Stimulated activated naive B cell treated with anti-CD40 and anti-IgM and Interleukin-4, amounts not matched to agents 10 μg/mL and 1 μg/mL and 100 μg/mL, for 72 hours (primary cell): ENCODE measurements around the gene PSIP1.

Source experiments
- ATAC-seq, 2 donors: fragments of 150-1000 bp; cut with Tn5 transposase; replicated peaks; 2 replicates each; pipeline ENCODE4 v1.10.0; 2021; ENCODE audit warnings: moderate library complexity in 1 of 2
- DNase-seq: peaks from one replicate; pipeline ENCODE4 v3.0.0; 2021
- H3K27ac Mint-ChIP-seq: one replicate; pipeline ENCODE4 v1.8.0; 2022; ENCODE audit warnings: mild to moderate bottlenecking, mixed read lengths
- H3K27me3 Mint-ChIP-seq, 2 donors: one replicate each; pipeline ENCODE4 v1.8.0; 2022; ENCODE audit warnings: mixed read lengths in 2 of 2
- H3K36me3 Mint-ChIP-seq, 2 donors: one replicate each; pipeline ENCODE4 v1.8.0; 2022; ENCODE audit warnings: mixed read lengths in 2 of 2, mild to moderate bottlenecking in 1 of 2
- H3K4me1 Mint-ChIP-seq, 2 donors: one replicate each; pipeline ENCODE4 v1.8.0; 2022; ENCODE audit warnings: mixed read lengths in 2 of 2, mild to moderate bottlenecking in 1 of 2
- H3K4me3 Mint-ChIP-seq, 2 donors: one replicate each; pipeline ENCODE4 v1.8.0; 2022; ENCODE audit warnings: mild to moderate bottlenecking in 2 of 2, mixed read lengths in 2 of 2, moderate library complexity in 1 of 2
- H3K9me3 Mint-ChIP-seq, 2 donors: one replicate each; pipeline ENCODE4 v1.8.0; 2022; ENCODE audit warnings: mixed read lengths in 2 of 2, mild to moderate bottlenecking in 1 of 2

The PSIP1 gene

DNA sequence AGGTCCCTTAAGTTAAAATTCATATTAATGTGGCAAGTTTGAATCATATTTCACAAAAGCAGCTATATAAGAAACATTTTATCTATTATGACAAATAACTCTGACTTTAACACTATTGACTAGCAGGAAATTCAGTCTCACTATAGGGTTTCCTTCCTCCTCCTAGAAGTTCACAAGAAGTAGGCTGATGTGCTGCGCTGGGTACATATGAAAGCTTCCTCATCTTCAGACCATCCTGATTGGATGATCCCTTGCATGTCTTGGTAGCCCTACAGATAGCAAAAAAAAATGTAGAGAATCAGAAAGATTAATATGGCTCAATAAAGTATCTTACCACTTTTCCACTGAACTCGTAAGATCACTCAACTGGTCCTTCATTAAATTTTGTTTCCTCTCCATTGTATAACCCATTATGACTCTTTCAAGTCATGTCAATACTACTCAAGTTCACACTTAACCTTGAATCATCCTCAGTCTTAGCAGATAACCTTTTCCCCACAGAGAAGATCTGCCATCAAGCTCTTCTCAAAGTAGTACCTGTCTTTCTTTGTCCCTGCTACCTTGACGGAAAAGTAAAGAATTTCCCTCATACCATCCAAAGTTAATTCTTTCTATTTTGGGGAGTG lies 11.5 kb upstream of the PSIP1 start:
- ATAC-seq: no peak
- no peaks in the 10 kb centered on the region for H3K9me3 Mint-ChIP-seq
- H3K4me1 Mint-ChIP-seq: peaks cover 0 to 2% of the 10 kb centered on the region in 2 donors
- no peak overlapping the region for H3K4me3 Mint-ChIP-seq
- H3K36me3 Mint-ChIP-seq: no peaks in the 10 kb centered on the region
- peaks cover 3 to 5% of the 10 kb centered on the region in 2 donors for H3K27me3 Mint-ChIP-seq
- DNase-seq: no peak
- H3K27ac Mint-ChIP-seq: no peak overlapping the region

DNA sequence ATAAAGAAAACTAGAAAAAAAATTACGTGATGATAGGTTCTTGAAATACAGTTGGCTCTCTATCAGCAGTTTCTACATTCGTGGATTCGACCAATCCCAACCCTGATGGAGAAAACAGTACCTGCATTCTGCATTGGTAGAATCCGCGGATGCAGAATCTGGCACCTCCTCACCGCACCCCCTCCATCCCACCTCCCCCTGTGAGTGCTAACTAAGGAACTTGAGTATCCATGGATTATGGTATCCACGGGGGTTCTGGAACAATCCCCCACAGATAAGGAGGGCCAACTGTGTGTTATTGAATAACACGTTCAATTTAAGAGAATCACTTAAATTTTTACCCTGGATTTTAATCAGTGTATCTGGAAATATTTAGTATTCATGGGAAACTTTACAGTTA lies 10.5 kb upstream of the PSIP1 start:
- no peaks in the 10 kb centered on the region for H3K36me3 Mint-ChIP-seq
- H3K27ac Mint-ChIP-seq: no peak overlapping the region
- peaks cover 3 to 5% of the 10 kb centered on the region in 2 donors for H3K27me3 Mint-ChIP-seq
- H3K4me1 Mint-ChIP-seq: peaks cover 0 to 2% of the 10 kb centered on the region in 2 donors
- no peaks in the 10 kb centered on the region for H3K9me3 Mint-ChIP-seq
- no peak overlapping the region for H3K4me3 Mint-ChIP-seq
- no peak for ATAC-seq
- DNase-seq: no peak

DNA sequence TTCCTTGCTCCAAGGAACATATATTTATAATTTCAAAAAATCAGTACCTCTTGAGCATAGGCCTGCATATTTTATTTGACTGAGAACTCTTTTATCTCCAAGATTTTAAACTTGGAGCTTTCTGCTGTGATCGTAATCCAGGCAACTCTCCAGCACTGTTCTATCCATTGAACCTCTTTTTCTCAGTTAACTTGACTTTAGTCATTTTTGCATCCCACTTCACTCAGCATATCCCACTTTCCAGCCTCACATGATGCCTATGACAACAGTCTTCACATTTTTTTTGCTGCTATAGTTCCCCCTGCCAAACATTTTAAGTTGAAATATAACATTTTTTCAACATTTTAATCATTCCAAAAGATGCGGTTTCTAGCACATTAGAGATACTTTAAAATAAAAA lies 9.1 kb upstream of the PSIP1 start:
- Mint-ChIP-seq H3K27me3 (peaks cover 0 to 5% of the 10 kb centered on the region in 2 donors), H3K27ac (no peak overlapping the region), H3K9me3 (no peaks in the 10 kb centered on the region), H3K36me3 (no peaks in the 10 kb centered on the region), H3K4me1 (peaks cover 0 to 2% of the 10 kb centered on the region in 2 donors), H3K4me3 (no peak overlapping the region)
- DNase-seq (no peak), ATAC-seq (no peak)

DNA sequence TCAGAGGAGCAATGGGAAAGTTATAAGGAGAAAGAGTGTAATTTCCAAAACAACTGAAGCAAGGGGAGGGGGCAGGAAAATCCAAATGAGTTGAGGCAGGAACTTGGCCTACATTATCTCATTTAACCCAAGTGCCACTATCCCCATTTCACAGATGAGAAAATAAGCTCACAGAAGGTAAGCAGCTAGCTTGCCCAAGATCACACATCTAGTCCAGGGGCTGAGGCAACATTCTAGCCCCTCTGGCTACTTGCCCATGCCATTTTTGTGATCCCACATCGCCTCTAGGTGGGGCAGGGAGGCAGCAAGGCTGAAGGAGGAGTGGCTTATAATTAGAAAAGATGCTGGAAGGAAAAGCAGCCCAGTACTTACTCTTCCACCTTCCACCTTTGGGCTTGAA lies 2.6 kb upstream of the PSIP1 start:
- DNase-seq: no peak
- Mint-ChIP-seq H3K36me3 (peaks cover 3 to 10% of the 10 kb centered on the region in 2 donors), H3K4me1 (peaks cover 25 to 42% of the 10 kb centered on the region in 2 donors), H3K4me3 (no peak overlapping the region), H3K9me3 (no peaks in the 10 kb centered on the region), H3K27ac (no peak overlapping the region), H3K27me3 (no peaks in the 10 kb centered on the region)
- ATAC-seq: no peak

DNA sequence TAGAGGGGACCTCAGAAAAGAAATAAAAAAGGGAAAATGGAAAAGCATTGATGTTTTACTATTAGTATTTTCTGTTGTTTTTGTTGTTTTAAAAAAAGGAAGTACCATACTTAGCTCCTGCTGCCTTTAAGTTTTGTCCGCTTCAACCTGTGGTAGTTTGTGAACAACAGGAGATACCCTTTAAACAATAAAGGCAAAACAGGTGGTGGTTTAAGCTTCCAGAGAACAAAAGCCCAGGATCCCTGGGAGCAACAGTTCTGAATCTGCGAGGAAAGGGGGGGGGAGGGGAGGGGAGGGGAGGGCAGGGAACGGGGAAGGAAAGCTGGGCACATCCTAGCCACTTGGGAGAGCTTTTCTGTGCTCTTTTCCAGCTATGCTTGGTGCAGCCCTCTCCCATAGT lies 2.1 kb upstream of the PSIP1 start:
- H3K27me3 Mint-ChIP-seq: no peaks in the 10 kb centered on the region
- H3K4me3 Mint-ChIP-seq: no peak overlapping the region
- ATAC-seq: no peak
- peaks cover 28 to 46% of the 10 kb centered on the region in 2 donors for H3K4me1 Mint-ChIP-seq
- H3K27ac Mint-ChIP-seq: no peak overlapping the region
- no peaks in the 10 kb centered on the region for H3K9me3 Mint-ChIP-seq
- H3K36me3 Mint-ChIP-seq: peaks cover 7 to 13% of the 10 kb centered on the region in 2 donors
- DNase-seq: no peak

DNA sequence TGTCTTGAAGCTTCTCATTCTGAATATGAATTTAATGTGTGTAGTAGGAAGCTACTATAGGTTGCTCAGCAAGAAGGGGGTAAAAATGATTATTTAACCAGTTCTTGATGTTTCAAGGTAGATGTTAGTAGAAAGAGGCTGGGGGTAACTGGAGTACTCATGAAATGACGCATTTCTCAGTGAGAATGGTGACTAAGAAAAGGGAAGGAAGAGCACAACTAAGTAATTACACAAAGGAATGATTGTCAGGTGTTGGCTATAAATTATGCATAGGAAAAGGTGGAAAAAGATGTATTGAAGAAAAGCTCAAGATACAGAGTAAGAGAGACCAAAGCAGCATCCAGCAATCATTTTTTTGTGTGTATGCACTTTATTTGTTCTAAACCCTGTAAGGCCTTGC lies 1.4 kb upstream of the PSIP1 start:
- Mint-ChIP-seq H3K4me3 (no peak overlapping the region), H3K27ac (no peak overlapping the region), H3K9me3 (no peaks in the 10 kb centered on the region), H3K36me3 (peaks cover 7 to 13% of the 10 kb centered on the region in 2 donors), H3K27me3 (no peaks in the 10 kb centered on the region), H3K4me1 (peaks cover 28 to 46% of the 10 kb centered on the region in 2 donors)
- ATAC-seq (no peak), DNase-seq (no peak)

DNA sequence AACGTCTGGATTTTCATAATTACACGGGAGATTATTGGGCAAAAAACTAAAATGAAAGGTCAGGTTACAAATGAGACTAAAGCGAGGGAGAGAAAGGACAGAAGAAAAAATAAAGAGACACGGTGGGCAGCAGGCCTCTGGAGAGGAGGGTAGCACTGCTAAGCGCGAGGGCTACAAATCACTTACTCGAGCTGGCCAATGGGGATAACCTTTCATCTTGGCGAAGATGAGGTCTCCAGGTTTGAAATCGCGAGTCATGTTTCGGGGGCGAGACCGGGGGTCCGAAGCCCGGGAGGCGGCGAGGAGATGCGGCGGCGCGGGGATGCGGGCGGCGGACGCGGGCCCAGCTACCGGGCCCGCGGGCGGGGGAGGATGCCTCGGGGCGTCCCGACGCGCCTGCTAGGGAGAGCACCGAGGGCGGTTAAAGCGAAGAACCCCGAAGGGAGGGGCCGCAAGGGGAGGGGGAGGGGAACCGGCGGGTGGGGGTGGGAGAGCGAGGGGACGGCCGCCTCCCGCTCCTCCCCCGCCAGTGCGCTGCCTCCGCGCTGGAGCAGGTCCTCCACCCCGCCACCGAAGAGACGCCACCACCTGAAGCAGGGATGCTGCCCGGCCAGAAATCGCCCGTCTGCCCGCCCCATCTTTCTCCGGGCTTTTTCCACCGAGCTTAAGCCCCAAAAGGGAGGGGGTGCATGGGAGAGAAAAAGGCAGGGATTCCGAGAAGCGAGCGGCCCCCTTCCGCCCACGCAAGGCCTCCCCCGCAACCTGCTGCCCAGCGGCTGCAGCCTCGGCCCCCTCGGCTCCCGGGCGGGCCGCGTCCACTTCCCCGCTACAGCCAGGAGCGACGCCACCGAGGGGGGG lies 610 bp downstream of the PSIP1 start:
- Mint-ChIP-seq H3K27ac (peak overlapping the region; percentile 98), H3K36me3 (peaks cover 12 to 27% of the 10 kb centered on the region in 2 donors), H3K27me3 (no peaks in the 10 kb centered on the region), H3K4me1 (peaks cover 40 to 61% of the 10 kb centered on the region in 2 donors), H3K4me3 (peak overlapping the region; percentile 89 to 98), H3K9me3 (no peaks in the 10 kb centered on the region)
- DNase-seq (peak; percentile 44), ATAC-seq (peak; percentile 58)

DNA sequence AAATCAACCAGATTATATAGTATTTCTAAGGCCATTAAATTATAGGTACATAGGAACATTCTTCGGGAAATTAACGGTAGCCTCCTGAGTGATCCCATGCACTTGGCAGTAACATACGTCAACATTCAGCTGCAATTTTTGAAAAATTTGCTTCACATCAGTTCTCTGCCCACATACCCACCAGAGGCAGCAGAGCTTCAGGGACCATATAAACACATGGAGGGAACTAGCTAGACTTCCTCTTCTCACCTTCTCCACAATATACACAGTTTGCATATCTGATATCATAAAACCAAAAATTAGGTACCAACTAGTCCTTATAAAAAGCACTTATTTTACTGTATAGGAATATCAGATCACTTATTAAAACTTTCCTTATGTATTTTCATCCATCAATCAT lies 4.8 kb downstream of the PSIP1 start:
- Mint-ChIP-seq H3K27ac (no peak overlapping the region), H3K4me3 (no peak overlapping the region), H3K27me3 (no peaks in the 10 kb centered on the region), H3K9me3 (no peaks in the 10 kb centered on the region), H3K4me1 (peaks cover 29 to 52% of the 10 kb centered on the region in 2 donors), H3K36me3 (peaks cover 16 to 36% of the 10 kb centered on the region in 2 donors)
- no peak for DNase-seq
- no peak for ATAC-seq

DNA sequence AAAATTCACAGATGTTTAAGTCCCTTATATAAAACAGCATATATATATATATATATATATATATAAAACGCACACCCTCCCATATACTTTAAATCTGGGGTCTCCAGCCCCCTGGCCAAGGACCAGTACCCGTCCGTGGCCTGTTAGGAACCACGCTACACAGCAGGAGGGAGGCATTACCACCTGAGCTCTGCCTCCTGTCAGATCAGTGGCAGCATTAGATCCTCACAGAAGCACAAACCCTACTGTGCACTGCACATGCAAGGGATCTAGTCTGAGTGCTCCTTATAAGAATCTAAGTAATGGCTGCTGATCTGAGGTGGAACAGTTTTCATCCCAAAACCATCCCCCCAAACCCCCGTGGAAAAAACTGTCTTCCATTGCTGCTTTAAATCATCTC lies 9.0 kb downstream of the PSIP1 start:
- ATAC-seq (no peak), DNase-seq (no peak)
- Mint-ChIP-seq H3K4me3 (no peak overlapping the region), H3K27me3 (no peaks in the 10 kb centered on the region), H3K27ac (no peak overlapping the region), H3K36me3 (peaks cover 13 to 32% of the 10 kb centered on the region in 2 donors), H3K9me3 (no peaks in the 10 kb centered on the region), H3K4me1 (peaks cover 11 to 27% of the 10 kb centered on the region in 2 donors)

DNA sequence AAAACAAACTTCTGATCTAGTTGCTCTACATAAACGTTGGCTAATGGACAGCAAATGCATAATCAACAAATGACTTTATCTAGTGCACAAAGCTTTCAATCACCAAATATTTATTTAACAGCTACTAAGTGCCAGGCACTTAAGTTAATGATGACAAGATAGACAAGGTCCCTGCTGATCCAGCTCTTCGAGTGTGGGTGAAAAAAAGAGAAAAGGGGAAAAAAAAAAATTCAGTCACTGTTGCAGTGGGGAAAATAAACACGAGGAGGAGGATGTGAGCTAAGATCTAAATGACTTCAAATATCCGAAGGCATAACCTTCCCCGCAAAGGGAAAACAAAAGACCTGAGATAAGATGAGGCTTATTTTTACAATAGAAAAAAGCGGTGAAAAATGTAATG lies 9.6 kb downstream of the PSIP1 start:
- ATAC-seq: no peak
- DNase-seq: no peak
- Mint-ChIP-seq H3K36me3 (peaks cover 11 to 29% of the 10 kb centered on the region in 2 donors), H3K4me3 (no peak overlapping the region), H3K27me3 (no peaks in the 10 kb centered on the region), H3K27ac (peak overlapping the region; percentile 63), H3K9me3 (no peaks in the 10 kb centered on the region), H3K4me1 (peaks cover 6 to 20% of the 10 kb centered on the region in 2 donors)

DNA sequence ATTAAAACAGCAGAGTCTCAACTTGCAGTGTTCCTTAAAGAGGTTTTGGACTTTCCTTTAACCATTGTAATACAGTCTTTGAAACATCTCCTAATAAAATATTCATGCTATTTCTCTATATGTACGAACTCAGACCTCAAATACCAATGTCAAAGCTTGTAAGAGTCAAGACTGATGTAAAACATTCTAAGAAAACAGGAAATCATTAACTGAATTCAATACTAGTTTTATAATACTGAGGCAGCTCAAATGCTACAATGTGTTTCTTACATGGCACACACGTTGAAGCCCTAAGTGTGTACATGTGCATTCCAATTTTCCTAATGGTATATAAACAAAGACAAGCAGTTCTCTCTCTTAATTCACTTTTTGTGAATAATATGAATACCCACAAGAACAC lies 11.6 kb downstream of the PSIP1 start:
- ATAC-seq (no peak), DNase-seq (no peak)
- Mint-ChIP-seq H3K27me3 (no peaks in the 10 kb centered on the region), H3K4me1 (peaks cover 3 to 21% of the 10 kb centered on the region in 2 donors), H3K4me3 (no peak overlapping the region), H3K27ac (no peak overlapping the region), H3K9me3 (no peaks in the 10 kb centered on the region), H3K36me3 (peaks cover 14 to 32% of the 10 kb centered on the region in 2 donors)

DNA sequence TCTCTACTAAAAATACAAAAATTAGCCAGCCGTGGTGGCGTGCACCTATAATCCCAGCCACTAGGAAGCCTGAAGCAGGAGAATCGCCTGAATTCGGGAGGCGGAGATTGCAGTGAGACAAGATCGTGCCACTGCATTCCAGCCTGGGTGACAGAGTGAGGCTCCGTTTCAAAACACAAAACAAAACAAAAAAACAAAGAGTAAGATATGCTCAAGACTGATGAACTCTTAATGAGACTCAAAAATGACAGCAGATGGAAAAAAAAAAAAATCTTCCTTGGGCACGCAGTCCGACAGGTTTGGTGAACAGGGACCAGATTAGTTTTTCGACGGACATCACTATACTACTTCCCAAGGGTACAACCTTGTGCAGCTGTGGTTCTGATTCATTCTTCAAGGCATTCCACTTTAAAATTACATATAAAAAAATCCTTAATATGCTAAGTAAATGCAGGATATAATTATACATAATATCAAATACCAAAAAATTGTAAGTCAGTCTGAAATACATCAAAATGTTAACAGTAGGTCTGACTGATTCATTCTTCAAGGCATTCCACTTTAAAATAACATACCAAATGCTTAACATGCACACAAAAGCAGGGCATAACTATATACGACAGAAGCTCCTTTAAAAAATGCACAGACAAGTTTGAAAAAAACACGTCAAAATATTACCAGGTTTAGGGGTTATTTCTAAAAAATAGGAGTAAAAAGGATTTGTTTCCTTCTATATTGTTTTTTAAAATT lies 12.3 kb downstream of the PSIP1 start:
- Mint-ChIP-seq H3K27ac (no peak overlapping the region), H3K9me3 (peaks cover 0 to 2% of the 10 kb centered on the region in 2 donors), H3K36me3 (peaks cover 15 to 34% of the 10 kb centered on the region in 2 donors), H3K4me1 (peaks cover 6 to 22% of the 10 kb centered on the region in 2 donors), H3K4me3 (no peak overlapping the region), H3K27me3 (no peaks in the 10 kb centered on the region)
- DNase-seq (no peak), ATAC-seq (no peak)

DNA sequence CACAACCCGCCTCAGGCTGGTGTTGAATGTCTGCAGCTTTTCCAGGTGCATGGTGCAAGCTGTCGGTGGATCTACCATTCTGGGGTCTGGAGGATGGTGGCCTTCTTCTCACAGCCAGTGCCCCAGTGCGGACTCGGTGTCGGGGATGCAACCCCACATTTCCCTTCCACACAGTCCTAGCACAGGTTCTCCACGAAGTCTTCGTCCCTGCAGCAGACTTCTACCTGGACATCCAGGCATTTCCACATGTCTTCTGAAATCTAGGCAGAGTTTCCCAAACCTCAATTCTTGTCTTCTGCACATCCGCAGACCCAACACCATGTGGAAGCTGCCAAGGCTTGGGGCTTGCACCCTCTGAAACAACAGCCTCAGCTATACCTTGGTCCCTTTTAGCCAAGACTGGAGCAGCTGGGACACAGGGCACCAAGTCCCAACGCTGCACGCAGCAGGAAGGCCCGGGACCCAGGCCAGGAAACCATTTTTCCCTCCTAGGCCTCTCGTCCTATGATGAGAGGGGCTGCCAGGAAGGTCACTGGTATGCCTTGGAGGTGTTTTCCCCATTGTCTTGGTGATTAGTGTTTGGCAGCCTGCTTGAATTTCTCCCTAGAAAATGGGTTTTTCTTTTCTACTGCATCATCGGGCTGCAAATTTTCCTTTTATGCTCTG lies 18.2 kb downstream of the PSIP1 start:
- Mint-ChIP-seq H3K36me3 (peaks cover 26 to 43% of the 10 kb centered on the region in 2 donors), H3K4me3 (no peak overlapping the region), H3K27ac (no peak overlapping the region), H3K27me3 (no peaks in the 10 kb centered on the region), H3K4me1 (peaks cover 14 to 18% of the 10 kb centered on the region in 2 donors), H3K9me3 (peaks cover 7 to 12% of the 10 kb centered on the region in 2 donors)
- no peak for DNase-seq
- ATAC-seq: no peak

DNA sequence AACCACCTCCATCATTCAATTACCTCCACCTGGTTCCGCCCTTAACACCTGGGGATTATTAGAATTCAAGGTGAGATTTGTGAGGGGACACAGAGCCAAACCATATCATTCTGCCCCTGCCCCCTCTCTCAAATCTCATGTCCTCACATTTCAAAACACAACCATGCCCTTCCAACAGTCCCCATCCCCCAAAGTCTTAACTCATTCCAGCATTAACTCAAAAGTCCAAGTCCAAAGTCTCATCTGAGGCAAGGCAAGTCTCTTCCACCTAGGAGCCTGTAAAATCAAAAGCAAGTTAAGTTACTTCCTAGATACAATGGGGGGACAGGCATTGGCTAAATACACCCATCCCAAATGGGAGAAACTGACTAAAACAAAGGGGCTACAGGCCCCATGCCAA lies 18.8 kb downstream of the PSIP1 start:
- Mint-ChIP-seq H3K27ac (peak overlapping the region; percentile 17), H3K27me3 (no peaks in the 10 kb centered on the region), H3K4me1 (peaks cover 14 to 18% of the 10 kb centered on the region in 2 donors), H3K9me3 (peaks cover 7 to 12% of the 10 kb centered on the region in 2 donors), H3K4me3 (no peak overlapping the region), H3K36me3 (peaks cover 25 to 47% of the 10 kb centered on the region in 2 donors)
- ATAC-seq (no peak), DNase-seq (no peak)
